Measurements from ENCODE around the gene SYNE1.

The SYNE1 gene

GRCh38 chr6:152170313-152170701, 466.9 kb downstream of the SYNE1 start:
- Histone ChIP-seq H3K9ac (ENCODE audit: low read length) (no peak overlapping the region), H2BK5ac (ENCODE audit: low read length) (no peak overlapping the region), H4K8ac (ENCODE audit: low read depth, low read length) (no peak overlapping the region), H3K4me1 (ENCODE audit: control insufficient read depth, low read depth, low read length) (peaks cover 4% of the 10 kb centered on the region), H3K56ac (ENCODE audit: low read length) (no peak overlapping the region), H3K79me2 (ENCODE audit: control insufficient read depth, insufficient read depth, low read length) (no peaks in the 10 kb centered on the region), H3K27ac (ENCODE audit: low read depth, low read length) (no peak overlapping the region), H3K79me1 (ENCODE audit: low read length) (no peaks in the 10 kb centered on the region), H4K5ac (ENCODE audit: low read length) (no peak overlapping the region), H3K23ac (ENCODE audit: low read length) (no peak overlapping the region), H3K4me2 (ENCODE audit: low read length) (no peak overlapping the region), H2BK15ac (replicated peaks; ENCODE audit: low read depth) (no peak overlapping the region), H2BK120ac (ENCODE audit: low read depth, low read length) (no peak overlapping the region), H3K36me3 (ENCODE audit: control insufficient read depth, insufficient read depth, low read length) (no peaks in the 10 kb centered on the region), H3K4ac (ENCODE audit: low read depth, low read length) (no peak overlapping the region), H2AK5ac (ENCODE audit: low read length) (no peak overlapping the region), H3K4me3 (ENCODE audit: low read length) (no peak overlapping the region), H3K27me3 (ENCODE audit: insufficient read depth, low read length, poor library complexity) (no peaks in the 10 kb centered on the region), H3K18ac (ENCODE audit: low read length) (no peak overlapping the region)
- DNase-seq = peak; percentile 38
- no CpG with 5 or more reads among the region's 4 CpGs for WGBS (ENCODE audit: extremely low coverage, insufficient coverage, low lambda C conversion rate)

- no CpG with 5 or more reads among the region's 13 CpGs for WGBS (ENCODE audit: extremely low coverage, insufficient coverage, low lambda C conversion rate)
- Histone ChIP-seq H3K79me1 (ENCODE audit: low read length) (no peaks in the 10 kb centered on the region), H2BK15ac (replicated peaks; ENCODE audit: low read depth) (no peak overlapping the region), H3K56ac (ENCODE audit: low read length) (no peak overlapping the region), H3K9ac (ENCODE audit: low read length) (no peak overlapping the region), H2BK5ac (ENCODE audit: low read length) (no peak overlapping the region), H4K8ac (ENCODE audit: low read depth, low read length) (no peak overlapping the region), H2AK5ac (ENCODE audit: low read length) (no peak overlapping the region), H4K5ac (ENCODE audit: low read length) (no peak overlapping the region), H2BK120ac (ENCODE audit: low read depth, low read length) (no peak overlapping the region), H3K23ac (ENCODE audit: low read length) (no peak overlapping the region), H3K27me3 (ENCODE audit: insufficient read depth, low read length, poor library complexity) (no peaks in the 10 kb centered on the region), H3K36me3 (ENCODE audit: control insufficient read depth, insufficient read depth, low read length) (no peaks in the 10 kb centered on the region), H3K27ac (ENCODE audit: low read depth, low read length) (no peak overlapping the region), H3K79me2 (ENCODE audit: control insufficient read depth, insufficient read depth, low read length) (no peaks in the 10 kb centered on the region), H3K18ac (ENCODE audit: low read length) (no peak overlapping the region), H3K4me2 (ENCODE audit: low read length) (no peak overlapping the region), H3K4ac (ENCODE audit: low read depth, low read length) (no peak overlapping the region), H3K4me1 (ENCODE audit: control insufficient read depth, low read depth, low read length) (peaks cover 2% of the 10 kb centered on the region), H3K4me3 (ENCODE audit: low read length) (no peak overlapping the region)
- no peak for DNase-seq
These were observed 469.2 kb downstream of the SYNE1 start for GRCh38 chr6:152167641-152168603.

GRCh38 chr6:152166897-152167296, 470.3 kb downstream of the SYNE1 start:
- no peak overlapping the region for H3K9ac ChIP-seq (ENCODE audit: low read length)
- no CpG with 5 or more reads among the region's 5 CpGs for WGBS (ENCODE audit: extremely low coverage, insufficient coverage, low lambda C conversion rate)
- H2BK15ac ChIP-seq (replicated peaks; ENCODE audit: low read depth) = no peak overlapping the region
- no peak overlapping the region for H2BK120ac ChIP-seq (ENCODE audit: low read depth, low read length)
- H3K27ac ChIP-seq (ENCODE audit: low read depth, low read length) = no peak overlapping the region
- H3K79me1 ChIP-seq (ENCODE audit: low read length) = no peaks in the 10 kb centered on the region
- H3K79me2 ChIP-seq (ENCODE audit: control insufficient read depth, insufficient read depth, low read length) = no peaks in the 10 kb centered on the region
- H2AK5ac ChIP-seq (ENCODE audit: low read length) = no peak overlapping the region
- no peak for DNase-seq
- H3K27me3 ChIP-seq (ENCODE audit: insufficient read depth, low read length, poor library complexity) = no peaks in the 10 kb centered on the region
- H3K36me3 ChIP-seq (ENCODE audit: control insufficient read depth, insufficient read depth, low read length) = no peaks in the 10 kb centered on the region
- H2BK5ac ChIP-seq (ENCODE audit: low read length) = no peak overlapping the region
- H3K18ac ChIP-seq (ENCODE audit: low read length) = no peak overlapping the region
- no peak overlapping the region for H4K5ac ChIP-seq (ENCODE audit: low read length)
- H3K4me3 ChIP-seq (ENCODE audit: low read length) = no peak overlapping the region
- no peak overlapping the region for H4K8ac ChIP-seq (ENCODE audit: low read depth, low read length)
- no peak overlapping the region for H3K56ac ChIP-seq (ENCODE audit: low read length)
- no peak overlapping the region for H3K4me2 ChIP-seq (ENCODE audit: low read length)
- H3K23ac ChIP-seq (ENCODE audit: low read length) = no peak overlapping the region
- no peak overlapping the region for H3K4ac ChIP-seq (ENCODE audit: low read depth, low read length)
- peaks cover 2% of the 10 kb centered on the region for H3K4me1 ChIP-seq (ENCODE audit: control insufficient read depth, low read depth, low read length)

GRCh38 chr6:152166497-152166896, 470.7 kb downstream of the SYNE1 start:
- H3K79me2 ChIP-seq (ENCODE audit: control insufficient read depth, insufficient read depth, low read length) = no peaks in the 10 kb centered on the region
- H3K18ac ChIP-seq (ENCODE audit: low read length) = no peak overlapping the region
- no CpG with 5 or more reads among the region's 4 CpGs for WGBS (ENCODE audit: extremely low coverage, insufficient coverage, low lambda C conversion rate)
- H3K4me2 ChIP-seq (ENCODE audit: low read length) = no peak overlapping the region
- H3K36me3 ChIP-seq (ENCODE audit: control insufficient read depth, insufficient read depth, low read length) = no peaks in the 10 kb centered on the region
- no peak for DNase-seq
- no peak overlapping the region for H3K9ac ChIP-seq (ENCODE audit: low read length)
- no peak overlapping the region for H3K56ac ChIP-seq (ENCODE audit: low read length)
- H2BK120ac ChIP-seq (ENCODE audit: low read depth, low read length) = no peak overlapping the region
- no peaks in the 10 kb centered on the region for H3K79me1 ChIP-seq (ENCODE audit: low read length)
- H3K4ac ChIP-seq (ENCODE audit: low read depth, low read length) = no peak overlapping the region
- no peak overlapping the region for H3K4me3 ChIP-seq (ENCODE audit: low read length)
- no peak overlapping the region for H3K27ac ChIP-seq (ENCODE audit: low read depth, low read length)
- no peak overlapping the region for H2AK5ac ChIP-seq (ENCODE audit: low read length)
- no peak overlapping the region for H2BK15ac ChIP-seq (replicated peaks; ENCODE audit: low read depth)
- H4K5ac ChIP-seq (ENCODE audit: low read length) = no peak overlapping the region
- H3K23ac ChIP-seq (ENCODE audit: low read length) = no peak overlapping the region
- H4K8ac ChIP-seq (ENCODE audit: low read depth, low read length) = no peak overlapping the region
- H3K4me1 ChIP-seq (ENCODE audit: control insufficient read depth, low read depth, low read length) = peaks cover 2% of the 10 kb centered on the region
- H3K27me3 ChIP-seq (ENCODE audit: insufficient read depth, low read length, poor library complexity) = no peaks in the 10 kb centered on the region
- no peak overlapping the region for H2BK5ac ChIP-seq (ENCODE audit: low read length)

GRCh38 chr6:152164957-152165356, 472.2 kb downstream of the SYNE1 start:
- Histone ChIP-seq H4K8ac (ENCODE audit: low read depth, low read length) (no peak overlapping the region), H3K36me3 (ENCODE audit: control insufficient read depth, insufficient read depth, low read length) (no peaks in the 10 kb centered on the region), H3K4ac (ENCODE audit: low read depth, low read length) (no peak overlapping the region), H2AK5ac (ENCODE audit: low read length) (no peak overlapping the region), H3K4me2 (ENCODE audit: low read length) (no peak overlapping the region), H3K79me1 (ENCODE audit: low read length) (no peaks in the 10 kb centered on the region), H4K5ac (ENCODE audit: low read length) (no peak overlapping the region), H2BK5ac (ENCODE audit: low read length) (no peak overlapping the region), H3K4me3 (ENCODE audit: low read length) (no peak overlapping the region), H3K23ac (ENCODE audit: low read length) (no peak overlapping the region), H3K9ac (ENCODE audit: low read length) (no peak overlapping the region), H3K4me1 (ENCODE audit: control insufficient read depth, low read depth, low read length) (no peaks in the 10 kb centered on the region), H3K79me2 (ENCODE audit: control insufficient read depth, insufficient read depth, low read length) (no peaks in the 10 kb centered on the region), H2BK15ac (replicated peaks; ENCODE audit: low read depth) (no peak overlapping the region), H3K27ac (ENCODE audit: low read depth, low read length) (no peak overlapping the region), H3K18ac (ENCODE audit: low read length) (no peak overlapping the region), H3K56ac (ENCODE audit: low read length) (no peak overlapping the region), H2BK120ac (ENCODE audit: low read depth, low read length) (no peak overlapping the region), H3K27me3 (ENCODE audit: insufficient read depth, low read length, poor library complexity) (no peaks in the 10 kb centered on the region)
- no peak for DNase-seq
- WGBS (ENCODE audit: extremely low coverage, insufficient coverage, low lambda C conversion rate) = no CpG with 5 or more reads among the region's 5 CpGs

- Histone ChIP-seq H3K79me1 (ENCODE audit: low read length) (no peaks in the 10 kb centered on the region), H2BK120ac (ENCODE audit: low read depth, low read length) (no peak overlapping the region), H3K56ac (ENCODE audit: low read length) (no peak overlapping the region)
These were observed 475.7 kb downstream of the SYNE1 start for GRCh38 chr6:152161501-152161900.

More at GRCh38 chr6:152161501-152161900, 475.7 kb downstream of the SYNE1 start:
- H3K4me2 ChIP-seq (ENCODE audit: low read length) = no peak overlapping the region
- DNase-seq = peak; percentile 59
- no peak overlapping the region for H4K5ac ChIP-seq (ENCODE audit: low read length)
- no peak overlapping the region for H3K4me3 ChIP-seq (ENCODE audit: low read length)
- no peak overlapping the region for H3K23ac ChIP-seq (ENCODE audit: low read length)
- H3K27ac ChIP-seq (ENCODE audit: low read depth, low read length) = no peak overlapping the region
- H2BK15ac ChIP-seq (replicated peaks; ENCODE audit: low read depth) = no peak overlapping the region
- H3K4ac ChIP-seq (ENCODE audit: low read depth, low read length) = no peak overlapping the region
- no peaks in the 10 kb centered on the region for H3K4me1 ChIP-seq (ENCODE audit: control insufficient read depth, low read depth, low read length)
- H3K27me3 ChIP-seq (ENCODE audit: insufficient read depth, low read length, poor library complexity) = no peaks in the 10 kb centered on the region
- no peak overlapping the region for H3K18ac ChIP-seq (ENCODE audit: low read length)
- H4K8ac ChIP-seq (ENCODE audit: low read depth, low read length) = no peak overlapping the region
- H3K36me3 ChIP-seq (ENCODE audit: control insufficient read depth, insufficient read depth, low read length) = no peaks in the 10 kb centered on the region
- H2AK5ac ChIP-seq (ENCODE audit: low read length) = no peak overlapping the region
- no peak overlapping the region for H2BK5ac ChIP-seq (ENCODE audit: low read length)
- H3K9ac ChIP-seq (ENCODE audit: low read length) = no peak overlapping the region
- no peaks in the 10 kb centered on the region for H3K79me2 ChIP-seq (ENCODE audit: control insufficient read depth, insufficient read depth, low read length)
